OCI-LY1 (cell line): Measurements from ENCODE around the gene EGR2.

Experiments used
- H2AFZ ChIP-seq: fragments of 200-600 bp; sonication (generic), shearing (Covaris generic); 2 replicates; pipeline ENCODE4 v1.6.0; 2014; ENCODE audit warnings: antibody characterized with exemption, mild to moderate bottlenecking, low read length
- H3F3A ChIP-seq: fragments of 200-600 bp; sonication (generic), shearing (Covaris generic); 2 replicates; pipeline ENCODE4 v1.6.0; 2014; ENCODE audit warnings: mild to moderate bottlenecking, antibody characterized with exemption, low read length, moderate library complexity; ENCODE audit not compliant: insufficient read depth
- H3K27ac ChIP-seq: fragments of 200-600 bp; sonication (generic); 2 replicates; pipeline ENCODE4 v1.5.1; 2014; ENCODE audit warnings: low read length, mixed run types, mild to moderate bottlenecking, low read depth; ENCODE audit not compliant: poor library complexity, severe bottlenecking
- H3K27me3 ChIP-seq: fragments of 200-600 bp; sonication (generic); 2 replicates; pipeline ENCODE4 v1.6.0; 2014; ENCODE audit warnings: antibody characterized with exemption, mild to moderate bottlenecking, low read length, moderate library complexity; ENCODE audit not compliant: insufficient read depth
- H3K36me3 ChIP-seq: fragments of 200-600 bp; sonication (generic); 2 replicates; pipeline ENCODE4 v1.6.1; 2014; ENCODE audit warnings: mild to moderate bottlenecking, antibody characterized with exemption, low read length, moderate library complexity, mixed read lengths; ENCODE audit not compliant: insufficient read depth
- H3K4me1 ChIP-seq: fragments of 200-600 bp; sonication (generic); 2 replicates; pipeline ENCODE4 v1.5.1; 2014; ENCODE audit warnings: mild to moderate bottlenecking, low read length, moderate library complexity; ENCODE audit not compliant: insufficient read depth, severe bottlenecking
- H3K4me2 ChIP-seq: fragments of 200-600 bp; sonication (generic), shearing (Covaris generic); 2 replicates; pipeline ENCODE4 v1.6.1; 2014; ENCODE audit warnings: low read length
- H3K4me3 ChIP-seq: fragments of 200-600 bp; sonication (generic); 2 replicates; pipeline ENCODE4 v1.5.1; 2014; ENCODE audit warnings: low read length, low read depth, mild to moderate bottlenecking, mixed read lengths; ENCODE audit not compliant: poor library complexity, severe bottlenecking
- H3K79me2 ChIP-seq: fragments of 200-600 bp; shearing (Covaris generic); 2 replicates; pipeline ENCODE4 v1.6.1; 2016; ENCODE audit warnings: mixed run types, low read length, mixed read lengths; ENCODE audit not compliant: insufficient read depth
- H3K9ac ChIP-seq: fragments of 200-600 bp; sonication (generic), shearing (Covaris generic); 2 replicates; pipeline ENCODE4 v1.6.1; 2014; ENCODE audit warnings: mild to moderate bottlenecking, low read length, mixed read lengths
- H3K9me2 ChIP-seq: fragments of 200-600 bp; sonication (generic), shearing (Covaris generic); 2 replicates; pipeline ENCODE4 v1.6.1; 2014; ENCODE audit warnings: low read depth, mild to moderate bottlenecking, low read length, mixed read lengths
- H3K9me3 ChIP-seq: fragments of 200-600 bp; shearing (Covaris generic); 2 replicates; pipeline ENCODE4 v1.6.1; 2014; ENCODE audit warnings: low read length, mixed read lengths
- H4K20me1 ChIP-seq: fragments of 200-600 bp; sonication (generic), shearing (Covaris generic); 2 replicates; pipeline ENCODE4 v1.6.0; 2016; ENCODE audit warnings: mild to moderate bottlenecking, low read length; ENCODE audit not compliant: insufficient read depth
- CTCF ChIP-seq: fragments of 200-600 bp; sonication (generic), shearing (Covaris generic); IDR thresholded peaks from 2 replicates; pipeline ENCODE4 v1.5.1; 2017; ENCODE audit warnings: mild to moderate bottlenecking, antibody characterized with exemption, low read length, moderate library complexity, mixed read lengths
- EZH2 ChIP-seq: fragments of 200-600 bp; sonication (generic), shearing (Covaris generic); IDR thresholded peaks from 2 replicates; pipeline ENCODE4 v1.8.0; 2017; ENCODE audit warnings: borderline replicate concordance, mixed run types, mild to moderate bottlenecking, antibody characterized with exemption, low read length, moderate library complexity, mixed read lengths

The EGR2 gene

GRCh38 chr10:62850646-62851045, 34.5 kb upstream of the EGR2 start:
- H3K4me3 ChIP-seq = no peak overlapping the region
- H3K4me2 ChIP-seq = no peak overlapping the region
- H3K9me3 ChIP-seq = peaks cover 6% of the 10 kb centered on the region; the same call in 1 of the 2 replicates
- no peak overlapping the region for H3K27ac ChIP-seq
- no peaks in the 10 kb centered on the region for H3K79me2 ChIP-seq
- no peaks in the 10 kb centered on the region for H3K4me1 ChIP-seq
- H3K9ac ChIP-seq = no peak overlapping the region
- H3K9me2 ChIP-seq = no peaks in the 10 kb centered on the region
- no peaks in the 10 kb centered on the region for H3K36me3 ChIP-seq
- H3K27me3 ChIP-seq = no peaks in the 10 kb centered on the region
- TF ChIP-seq CTCF = no peak
- no peak for TF ChIP-seq EZH2
- no peaks in the 10 kb centered on the region for H3F3A ChIP-seq
- no peak overlapping the region for H2AFZ ChIP-seq
- H4K20me1 ChIP-seq = no peaks in the 10 kb centered on the region

GRCh38 chr10:62847433-62847832, 31.3 kb upstream of the EGR2 start:
- H3K4me1 ChIP-seq = no peaks in the 10 kb centered on the region
- H3K4me2 ChIP-seq = no peak overlapping the region
- no peaks in the 10 kb centered on the region for H4K20me1 ChIP-seq
- no peaks in the 10 kb centered on the region for H3K79me2 ChIP-seq
- no peak overlapping the region for H3K9ac ChIP-seq
- H2AFZ ChIP-seq = no peak overlapping the region
- no peak overlapping the region for H3K4me3 ChIP-seq
- no peaks in the 10 kb centered on the region for H3F3A ChIP-seq
- H3K9me2 ChIP-seq = no peaks in the 10 kb centered on the region
- no peak overlapping the region for H3K27ac ChIP-seq
- no peak for TF ChIP-seq EZH2
- no peak for TF ChIP-seq CTCF
- H3K9me3 ChIP-seq = peaks cover 6% of the 10 kb centered on the region; the same call in 1 of the 2 replicates
- H3K27me3 ChIP-seq = no peaks in the 10 kb centered on the region
- H3K36me3 ChIP-seq = no peaks in the 10 kb centered on the region

- H2AFZ ChIP-seq = no peak overlapping the region
- no peak overlapping the region for H3K9ac ChIP-seq
- no peak for TF ChIP-seq CTCF
- TF ChIP-seq EZH2 = no peak
- no peak overlapping the region for H3K4me3 ChIP-seq
- no peaks in the 10 kb centered on the region for H4K20me1 ChIP-seq
- H3K79me2 ChIP-seq = no peaks in the 10 kb centered on the region
- H3K27ac ChIP-seq = no peak overlapping the region
- no peak overlapping the region for H3K4me2 ChIP-seq
- peaks cover 6% of the 10 kb centered on the region; the same call in 1 of the 2 replicates for H3K9me3 ChIP-seq
- no peaks in the 10 kb centered on the region for H3K27me3 ChIP-seq
- H3K9me2 ChIP-seq = no peaks in the 10 kb centered on the region
- H3F3A ChIP-seq = no peaks in the 10 kb centered on the region
- no peaks in the 10 kb centered on the region for H3K36me3 ChIP-seq
- H3K4me1 ChIP-seq = no peaks in the 10 kb centered on the region
These were observed 28.3 kb upstream of the EGR2 start for GRCh38 chr10:62844280-62845011.
